HepG2 (cell line): ENCODE data around the gene ZDBF2. TPM values are rescaled to one million over a fixed set of nuclear protein-coding genes. Genes with fewer than 3 reads are reported as not detected.

Source experiments
- ATAC-seq: fragments of 200-7000 bp; cut with Tn5 transposase; 3 replicates; pipeline ENCODE4 v1.9.1; 2020; ENCODE audit warnings: mild to moderate bottlenecking, moderate library complexity
- Bru-seq: library from RNA; stranded (reverse); fragments of 400-500 nt; gene quantifications from one replicate; lab custom pipeline; 2021; lab: Mats Ljungman, UMichigan
- BruChase-seq, 2 experiments: library from RNA; stranded (reverse); fragments of 400-500 nt; gene quantifications; one replicate each; lab custom pipeline; 2021; lab: Mats Ljungman, UMichigan
- BruUV-seq: library from RNA; stranded (reverse); fragments of 400-500 nt; replicated peaks from 2 replicates; lab custom pipeline; 2021; lab: Mats Ljungman, UMichigan
- CTCF ChIA-PET: fragments of 300-600 bp; formaldehyde crosslinking; extraction: SDS; loops from one replicate; lab custom pipeline; 2021; ENCODE audit warnings: low total read pairs, inconsistent platforms, low intra/inter-chr PET ratio; lab: Yijun Ruan, JAX
- POLR2A ChIA-PET: fragments of 350-600 bp; sonication (Branson Sonifier 250); formaldehyde crosslinking; loops from one replicate; lab custom pipeline; 2020; ENCODE audit warnings: antibody characterized with exemption, inconsistent platforms; lab: Yijun Ruan, JAX
- DNase-seq: peaks from one replicate; pipeline ENCODE4 v3.0.0-alpha.2; 2015; ENCODE audit warnings: low spot score
- FAIRE-seq: peaks from 3 replicates; lab custom pipeline; 2011; peaks lifted over from hg19 to GRCh38; lab: Jason Lieb, UNC
- H2AFZ ChIP-seq: one replicate; pipeline ENCODE4 v1.6.1; 2011; ENCODE audit warnings: low read length, inconsistent platforms
- H3K27ac ChIP-seq: fragments of 300-600 bp; 3 replicates; pipeline ENCODE4 v1.8.0; 2011; ENCODE audit warnings: mixed run types, mild to moderate bottlenecking, mixed read lengths, low read length, inconsistent platforms; ENCODE audit not compliant: insufficient read depth; ENCODE audit errors: extremely low read length
- H3K27me3 ChIP-seq, 2 experiments: fragments of 200-600 bp in 1 of 2; 2 replicates in 1 of 2; 3 replicates in 1 of 2; pipeline versions ENCODE4 v1.6.0 to v1.8.0; 2011; ENCODE audit warnings: low read length in 2 of 2, mild to moderate bottlenecking in 2 of 2, moderate library complexity in 2 of 2, inconsistent platforms in 1 of 2; ENCODE audit not compliant: insufficient read depth in 2 of 2, control insufficient read depth in 1 of 2
- H3K36me3 ChIP-seq, 2 experiments: fragments of 200-600 bp in 1 of 2; replicated peaks in 1 of 2; 2 replicates in 1 of 2; 3 replicates in 1 of 2; pipeline versions ENCODE4 v1.5.1 to v1.8.0; 2011; ENCODE audit warnings: low read length in 2 of 2, inconsistent platforms in 1 of 2; ENCODE audit not compliant: insufficient read depth in 2 of 2, control insufficient read depth in 1 of 2
- H3K4me1 ChIP-seq: 2 replicates; pipeline ENCODE4 v1.5.1; 2012; ENCODE audit warnings: low read length, inconsistent platforms; ENCODE audit not compliant: insufficient read depth
- H3K4me2 ChIP-seq: 2 replicates; pipeline ENCODE4 v1.6.0; 2011; ENCODE audit warnings: low read depth, low read length, inconsistent platforms
- H3K4me3 ChIP-seq, 3 experiments: fragments of 200-600 bp in 1 of 3; sonication (generic), shearing (Covaris generic) in 1 of 3; replicated peaks in 1 of 3; 2 replicates each; pipeline ENCODE4 v1.5.1; 2011 to 2016; ENCODE audit warnings: low read length in 3 of 3, inconsistent platforms in 2 of 3, low read depth in 2 of 3, mild to moderate bottlenecking in 2 of 3, control low read depth in 1 of 3, mixed read lengths in 1 of 3; ENCODE audit not compliant: insufficient read depth in 1 of 3
- H3K79me2 ChIP-seq: one replicate; pipeline ENCODE4 v1.6.1; 2011; ENCODE audit warnings: low read length, inconsistent platforms; ENCODE audit not compliant: insufficient read depth
- H3K9ac ChIP-seq: 2 replicates; pipeline ENCODE4 v1.6.0; 2011; ENCODE audit warnings: mild to moderate bottlenecking, low read depth, low read length, inconsistent platforms; ENCODE audit not compliant: insufficient read depth
- H3K9me3 ChIP-seq: 2 replicates; pipeline ENCODE4 v1.5.1; 2012; ENCODE audit warnings: mild to moderate bottlenecking, low read length
- H4K20me1 ChIP-seq: 2 replicates; pipeline ENCODE4 v1.6.0; 2011; ENCODE audit warnings: inconsistent platforms, mild to moderate bottlenecking, low read length, moderate library complexity; ENCODE audit not compliant: insufficient read depth
- AFF4 ChIP-seq: sonication (generic); formaldehyde crosslinking; IDR thresholded peaks from 2 replicates; pipeline ENCODE4 v1.4.0; 2020; ENCODE audit warnings: missing genetic modification reagents
- MNT ChIP-seq: fragments of 450-650 bp; IDR thresholded peaks from 2 replicates; pipeline ENCODE4 v1.6.1; 2016
- MTA1 ChIP-seq: sonication (generic); formaldehyde crosslinking; IDR thresholded peaks from 2 replicates; pipeline ENCODE4 v1.4.0; 2020; ENCODE audit warnings: missing genetic modification reagents, mild to moderate bottlenecking, borderline replicate concordance
- PCBP1 ChIP-seq: fragments of 200-400 bp; formaldehyde crosslinking; IDR thresholded peaks from 2 replicates; pipeline ENCODE4 v1.6.1; 2017; ENCODE audit warnings: mild to moderate bottlenecking, low read depth, low read length, borderline replicate concordance
- PREB ChIP-seq: sonication (generic); formaldehyde crosslinking; IDR thresholded peaks from 2 replicates; pipeline ENCODE4 v1.4.0; 2020; ENCODE audit warnings: missing genetic modification reagents
- SRF ChIP-seq: IDR thresholded peaks from 2 replicates; pipeline ENCODE4 v1.6.1; 2011; ENCODE audit warnings: mild to moderate bottlenecking, low read depth, low read length, moderate library complexity
- ZBTB44 ChIP-seq: sonication (generic); formaldehyde crosslinking; IDR thresholded peaks from 2 replicates; pipeline ENCODE4 v1.4.0; 2020; ENCODE audit warnings: missing genetic modification reagents
- ZFX ChIP-seq: sonication (generic); formaldehyde crosslinking; IDR thresholded peaks from 2 replicates; pipeline ENCODE4 v1.4.0; 2020; ENCODE audit warnings: mild to moderate bottlenecking, low read depth, missing genetic modification reagents, moderate library complexity
- ZNF652 ChIP-seq: IDR thresholded peaks from 2 replicates; pipeline ENCODE4 v1.6.1; 2016; ENCODE audit warnings: low read depth, borderline replicate concordance
- WGBS: methylation state at CpG from one replicate; pipeline ENCODE4 v1.1.6; 2017; ENCODE audit warnings: low lambda C conversion rate; 5-methylcytosine and 5-hydroxymethylcytosine counted together
- in situ Hi-C: cut with HindIII; loops from 2 replicates; pipeline ENCODE4 v1.10.0; 2017; ENCODE audit warnings: low pct_unique_long_range_greater_than_20kb; ENCODE audit not compliant: extremely low pct_ligation_motif_present
- intact Hi-C: fragments of 100-400 bp; cut with micrococcal nuclease; formaldehyde crosslinking; loops from one replicate; pipeline ENCODE4 v1.10.0; 2022; ENCODE audit not compliant: unreplicated experiment
- long read RNA-seq, 2 experiments: library from RNA in 1 of 2; library from polyadenylated mRNA in 1 of 2; stranded (forward) in 1 of 2; unstranded in 1 of 2; transcript quantifications; one replicate each; pipeline ENCODE4 v2.0.0, GENCODE V29; 2019 to 2022
- polyA minus RNA-seq, 3 experiments: library from RNA; depleted of rRNA, polyadenylated mRNA; stranded (reverse); fragments of >200 nt; gene quantifications; 2 replicates each; pipeline ENCODE4 v1.2.3, GENCODE V29; 2011; ENCODE audit warnings: low replicate concordance in 1 of 3
- polyA plus RNA-seq, 8 experiments: library from polyadenylated mRNA; depleted of rRNA in 3 of 8; stranded (reverse) in 7 of 8; unstranded in 1 of 8; fragments of >200 nt; fragmentation: Illumina TruSeq in 4 of 8; extraction: Trizol in 4 of 8; gene quantifications; 2 replicates each; pipeline versions ENCODE4 v1.2.1 to v1.2.3, GENCODE V29; 2011 to 2016; ENCODE audit warnings: low read depth in 4 of 8, missing spikeins in 1 of 8, mixed read lengths in 1 of 8; ENCODE audit not compliant: insufficient read depth in 1 of 8
- total RNA-seq, 5 experiments: library from RNA; depleted of rRNA; stranded (reverse); fragments of >200 nt; fragmentation: Illumina TruSeq; extraction: Trizol; gene quantifications; 2 replicates each; pipeline ENCODE4 v1.2.3, GENCODE V29; 2016; ENCODE audit warnings: low read depth in 1 of 5

Gene ZDBF2
- total RNA-seq (2016; rRNA removed; fragmentation: Illumina TruSeq; extraction: Trizol) = 2.0 and 2.4 TPM in 2 replicates
- total RNA-seq (2016; cell fraction: cytosol; rRNA removed; fragmentation: Illumina TruSeq; extraction: Trizol; ENCODE audit: low read depth) = 7.4 and 8.5 TPM in 2 replicates
- total RNA-seq (2016; cell fraction: insoluble cytoplasmic fraction; rRNA removed; fragmentation: Illumina TruSeq; extraction: Trizol) = 1.5 and 1.9 TPM in 2 replicates
- 2.3 and 2.4 TPM in 2 replicates for total RNA-seq (2016; cell fraction: membrane; rRNA removed; fragmentation: Illumina TruSeq; extraction: Trizol)
- 2.3 and 3.1 TPM in 2 replicates for total RNA-seq (2016; cell fraction: nucleus; rRNA removed; fragmentation: Illumina TruSeq; extraction: Trizol)
- 0.91 and 1.5 TPM in 2 replicates for polyA plus RNA-seq (2011; rRNA removed)
- polyA plus RNA-seq (2011; cell fraction: cytosol; rRNA removed) = 0.23 and 0.33 TPM in 2 replicates
- 1.5 and 2.3 TPM in 2 replicates for polyA plus RNA-seq (2011; cell fraction: nucleus; rRNA removed)
- 1.4 and 2.3 TPM in 2 replicates for polyA plus RNA-seq (2012)
- polyA plus RNA-seq (2016; cell fraction: cytosol; fragmentation: Illumina TruSeq; extraction: Trizol; ENCODE audit: low read depth) = 0.08 and 0.10 TPM in 2 replicates
- 0.38 and 0.49 TPM in 2 replicates for polyA plus RNA-seq (2016; cell fraction: insoluble cytoplasmic fraction; fragmentation: Illumina TruSeq; extraction: Trizol; ENCODE audit: low read depth)
- 0.03 and 0.15 TPM in 2 replicates for polyA plus RNA-seq (2016; cell fraction: membrane; fragmentation: Illumina TruSeq; extraction: Trizol; ENCODE audit: low read depth)
- 2.8 and 3.0 TPM in 2 replicates for polyA plus RNA-seq (2016; cell fraction: nucleus; fragmentation: Illumina TruSeq; extraction: Trizol; ENCODE audit: insufficient read depth, low read depth)
- polyA minus RNA-seq (2011; rRNA and poly(A)+ RNA removed; ENCODE audit: low replicate concordance) = 2.1 and 8.6 TPM in 2 replicates
- 1.7 TPM in 2 replicates for polyA minus RNA-seq (2011; cell fraction: cytosol; rRNA and poly(A)+ RNA removed)
- polyA minus RNA-seq (2011; cell fraction: nucleus; rRNA and poly(A)+ RNA removed) = 11.3 and 12.0 TPM in 2 replicates
- percentile 56 among the genes with signal in this experiment for Bru-seq, nascent RNA
- percentile 62 among the genes with signal in this experiment for BruChase-seq, experiment 1, labeled RNA remaining after a 6-hour chase
- percentile 57 among the genes with signal in this experiment for BruChase-seq, experiment 2, labeled RNA remaining after a 2-hour chase
- long read RNA-seq, experiment 1 = 0 reads
- long read RNA-seq, experiment 2 = 0 reads

- Histone ChIP-seq H3K4me1 (peaks cover 17% of the 10 kb centered on the region), H3K79me2 (no peaks in the 10 kb centered on the region), H3K4me2 (peak within 1 kb of the TSS; percentile 82), H3K36me3 (no peaks in the 10 kb centered on the region), H3K27ac (no peak within 1 kb of the TSS), H3K9ac (peak within 1 kb of the TSS; percentile 72), H3K4me3 (peak within 1 kb of the TSS; percentile 51 to 83 (median 81)), H4K20me1 (no peaks in the 10 kb centered on the region), H3K27me3 (peaks cover 1 to 41% of the 10 kb centered on the region in 2 experiments; a peak in 4 of 5 replicates), H2AFZ (peak within 1 kb of the TSS; percentile 28), H3K9me3 (no peaks in the 10 kb centered on the region)
- ATAC-seq (peak; percentile 90), FAIRE-seq (no peak), DNase-seq (no peak)
- ChIA-PET POLR2A (no interaction called here), CTCF (no interaction called here)
- 5% methylated on average over 57 of the region's 104 CpGs for WGBS
- no TSS peak for BruUV-seq
- intact Hi-C loops = no loop called here
- in situ Hi-C loops = no loop called here
- TF ChIP-seq MTA1 (peak; percentile 43; the same call in 1 of the 2 replicates), AFF4 (CRISPR knock-in tag) (no peak), ZBTB44 (CRISPR knock-in tag) (no peak), ZNF652 (CRISPR knock-in tag) (no peak), SRF (no peak), MNT (no peak), PCBP1 (0 out of 2 replicates have a peak, but pooled peaks have one; percentile 24), ZFX (CRISPR knock-in tag) (peak; percentile 69), PREB (CRISPR knock-in tag) (no peak)
Measured at GRCh38 chr2:206274434-206275311, at the start of gene ZDBF2. TSS of gene ZDBF2 (plus strand) at chr2:206274663. CDS start at chr2:206281850, 7,187 bp downstream.
